Keratinocyte (primary cell): ENCODE data around the gene ULBP3. TPM values are rescaled to one million over a fixed set of nuclear protein-coding genes. Genes with fewer than 3 reads are reported as not detected.

Source experiments
- DNase-seq: peaks from one replicate; pipeline ENCODE4 v3.0.0-alpha.2; 2011; ENCODE audit warnings: low read depth, missing footprints, low spot score
- FAIRE-seq: peaks from 2 replicates; lab custom pipeline; 2011; peaks lifted over from hg19 to GRCh38; lab: Jason Lieb, UNC
- H2AFZ ChIP-seq: 2 replicates; pipeline ENCODE4 v1.6.0; 2012; ENCODE audit warnings: low read length, control low read depth, inconsistent platforms; ENCODE audit not compliant: control insufficient read depth
- H3K27ac ChIP-seq: 2 replicates; pipeline ENCODE4 v1.5.1; 2011; ENCODE audit warnings: low read length; ENCODE audit not compliant: control insufficient read depth, insufficient read depth
- H3K27me3 ChIP-seq: 3 replicates; pipeline ENCODE4 v1.6.0; 2011; ENCODE audit warnings: low read length; ENCODE audit not compliant: control insufficient read depth, insufficient read depth; ENCODE audit errors: extremely low read depth
- H3K36me3 ChIP-seq, 2 experiments: 2 replicates in 1 of 2; 3 replicates in 1 of 2; pipeline ENCODE4 v1.5.1; 2011; ENCODE audit warnings: low read length in 2 of 2, mild to moderate bottlenecking in 1 of 2; ENCODE audit not compliant: control insufficient read depth in 2 of 2, insufficient read depth in 2 of 2; ENCODE audit errors: extremely low read depth in 1 of 2
- H3K4me1 ChIP-seq: 3 replicates; pipeline ENCODE4 v1.5.1; 2011; ENCODE audit warnings: low read length; ENCODE audit not compliant: control insufficient read depth, insufficient read depth; ENCODE audit errors: extremely low read depth
- H3K4me2 ChIP-seq: 3 replicates; pipeline ENCODE4 v1.6.0; 2011; ENCODE audit warnings: low read depth, low read length; ENCODE audit not compliant: control insufficient read depth, insufficient read depth; ENCODE audit errors: extremely low read depth
- H3K4me3 ChIP-seq, 3 experiments: fragments of 200-600 bp in 1 of 3; sonication (generic) in 1 of 3; 2 replicates in 2 of 3; 3 replicates in 1 of 3; pipeline ENCODE4 v1.5.1; 2011 to 2016; ENCODE audit warnings: low read length in 3 of 3, mild to moderate bottlenecking in 3 of 3, control low read depth in 2 of 3, inconsistent platforms in 1 of 3, low read depth in 1 of 3, mixed read lengths in 1 of 3, mixed run types in 1 of 3, moderate library complexity in 1 of 3; ENCODE audit not compliant: control insufficient read depth in 2 of 3, insufficient read depth in 2 of 3; ENCODE audit errors: extremely low read depth in 1 of 3
- H3K79me2 ChIP-seq: 2 replicates; pipeline ENCODE4 v1.6.0; 2012; ENCODE audit warnings: low read length; ENCODE audit not compliant: control insufficient read depth, insufficient read depth
- H3K9ac ChIP-seq: 3 replicates; pipeline ENCODE4 v1.6.0; 2011; ENCODE audit warnings: low read length; ENCODE audit not compliant: control insufficient read depth, insufficient read depth; ENCODE audit errors: extremely low read depth
- H3K9me1 ChIP-seq: 3 replicates; pipeline ENCODE4 v1.6.0; 2011; ENCODE audit warnings: low read length; ENCODE audit not compliant: control insufficient read depth, insufficient read depth; ENCODE audit errors: extremely low read depth
- H3K9me3 ChIP-seq: 2 replicates; pipeline ENCODE4 v1.5.1; 2012; ENCODE audit warnings: low read depth, low read length; ENCODE audit not compliant: control insufficient read depth
- H4K20me1 ChIP-seq: 3 replicates; pipeline ENCODE4 v1.6.0; 2011; ENCODE audit warnings: low read length; ENCODE audit not compliant: control insufficient read depth, insufficient read depth; ENCODE audit errors: extremely low read depth
- EZH2 ChIP-seq: IDR thresholded peaks from one replicate; pipeline ENCODE4 v1.6.1; 2012; ENCODE audit warnings: inconsistent platforms, mild to moderate bottlenecking, low read length, moderate library complexity
- dilution Hi-C: fragments of 300-500 bp; cut with MboI; formaldehyde crosslinking; loops from one replicate; pipeline ENCODE4 v1.7.0; 2020; ENCODE audit warnings: low sequenced_read_pairs; ENCODE audit not compliant: extremely low pct_ligation_motif_present
- polyA plus RNA-seq, 5 experiments: library from polyadenylated mRNA; depleted of rRNA in 3 of 5; stranded (reverse) in 3 of 5; stranded (forward) in 1 of 5; unstranded in 1 of 5; fragments of >200 nt; gene quantifications; 1 replicate in 1 of 5; 2 replicates in 3 of 5; 3 replicates in 1 of 5; pipeline versions ENCODE4 v1.2.1 to v1.2.3, GENCODE V29; 2011 to 2012; ENCODE audit warnings: missing spikeins in 2 of 5, low read depth in 1 of 5, low replicate concordance in 1 of 5
- TF ChIP-seq, protein P1 (sequence below), 3 experiments: IDR thresholded peaks in 1 of 3; conservative IDR thresholded peaks in 1 of 3; optimal IDR thresholded peaks in 1 of 3; 2 replicates in 2 of 3; 3 replicates in 1 of 3; pipeline versions ENCODE3 to v1.5.1; 2011; ENCODE audit warnings: low read length in 3 of 3, mild to moderate bottlenecking in 3 of 3, moderate library complexity in 2 of 3, control low read depth in 1 of 3, inconsistent platforms in 1 of 3; ENCODE audit not compliant: insufficient read depth in 2 of 3; ENCODE audit errors: extremely low read depth in 1 of 3

Gene ULBP3
- polyA plus RNA-seq, 1 donor (not counting 4 experiments of a cell fraction or from before 2014, with no cell fraction given), result 7.4 TPM

DNA sequence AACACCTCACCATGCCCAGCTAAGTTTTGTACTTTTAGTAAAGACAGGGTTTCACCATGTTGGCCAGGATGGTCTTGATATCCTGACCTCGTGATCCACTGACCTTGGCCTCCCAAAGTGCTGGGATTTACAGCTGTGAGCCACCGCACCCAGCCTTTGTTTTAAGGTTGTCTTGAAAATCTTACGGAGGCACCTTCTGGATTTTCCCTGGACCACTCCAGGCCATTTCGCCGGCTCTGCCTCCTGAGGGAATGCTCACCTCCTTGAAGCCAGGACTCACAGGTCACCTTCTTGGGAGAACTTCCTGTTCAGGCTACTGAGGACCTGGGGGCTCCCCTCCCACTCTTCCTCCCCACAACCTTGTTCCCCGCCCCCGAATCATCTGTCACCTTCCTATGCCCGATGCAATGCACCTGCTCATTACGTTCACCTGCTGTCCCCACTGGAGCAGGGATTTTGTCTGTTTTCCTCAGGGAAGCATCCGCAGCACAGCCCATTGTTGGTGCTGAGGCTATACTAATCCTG lies 24.2 kb downstream of the ULBP3 start:
- Histone ChIP-seq H3K9ac (no peak overlapping the region), H3K27me3 (peaks cover 15% of the 10 kb centered on the region), H3K27ac (no peak overlapping the region), H3K4me2 (no peak overlapping the region), H3K36me3 (no peaks in the 10 kb centered on the region), H3K79me2 (no peaks in the 10 kb centered on the region), H3K9me3 (no peaks in the 10 kb centered on the region), H3K9me1 (no peaks in the 10 kb centered on the region), H2AFZ (no peak overlapping the region), H3K4me1 (no peaks in the 10 kb centered on the region), H4K20me1 (no peaks in the 10 kb centered on the region), H3K4me3 (no peak overlapping the region)
- DNase-seq, result no peak
- TF ChIP-seq EZH2, result no peak
- TF ChIP-seq, protein P1, sequence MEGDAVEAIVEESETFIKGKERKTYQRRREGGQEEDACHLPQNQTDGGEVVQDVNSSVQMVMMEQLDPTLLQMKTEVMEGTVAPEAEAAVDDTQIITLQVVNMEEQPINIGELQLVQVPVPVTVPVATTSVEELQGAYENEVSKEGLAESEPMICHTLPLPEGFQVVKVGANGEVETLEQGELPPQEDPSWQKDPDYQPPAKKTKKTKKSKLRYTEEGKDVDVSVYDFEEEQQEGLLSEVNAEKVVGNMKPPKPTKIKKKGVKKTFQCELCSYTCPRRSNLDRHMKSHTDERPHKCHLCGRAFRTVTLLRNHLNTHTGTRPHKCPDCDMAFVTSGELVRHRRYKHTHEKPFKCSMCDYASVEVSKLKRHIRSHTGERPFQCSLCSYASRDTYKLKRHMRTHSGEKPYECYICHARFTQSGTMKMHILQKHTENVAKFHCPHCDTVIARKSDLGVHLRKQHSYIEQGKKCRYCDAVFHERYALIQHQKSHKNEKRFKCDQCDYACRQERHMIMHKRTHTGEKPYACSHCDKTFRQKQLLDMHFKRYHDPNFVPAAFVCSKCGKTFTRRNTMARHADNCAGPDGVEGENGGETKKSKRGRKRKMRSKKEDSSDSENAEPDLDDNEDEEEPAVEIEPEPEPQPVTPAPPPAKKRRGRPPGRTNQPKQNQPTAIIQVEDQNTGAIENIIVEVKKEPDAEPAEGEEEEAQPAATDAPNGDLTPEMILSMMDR (optimal IDR thresholded peaks at IDR 0.05 in 1 of 3, IDR thresholded peaks at IDR 0.05 in 1 of 3, conservative IDR thresholded peaks at IDR 0.05 in 1 of 3; ENCODE audit: extremely low read depth in 1 of 3, insufficient read depth in 2 of 3, low read length in 3 of 3), result no peak
- dilution Hi-C loops, result no loop called here
- no peak for FAIRE-seq

DNA sequence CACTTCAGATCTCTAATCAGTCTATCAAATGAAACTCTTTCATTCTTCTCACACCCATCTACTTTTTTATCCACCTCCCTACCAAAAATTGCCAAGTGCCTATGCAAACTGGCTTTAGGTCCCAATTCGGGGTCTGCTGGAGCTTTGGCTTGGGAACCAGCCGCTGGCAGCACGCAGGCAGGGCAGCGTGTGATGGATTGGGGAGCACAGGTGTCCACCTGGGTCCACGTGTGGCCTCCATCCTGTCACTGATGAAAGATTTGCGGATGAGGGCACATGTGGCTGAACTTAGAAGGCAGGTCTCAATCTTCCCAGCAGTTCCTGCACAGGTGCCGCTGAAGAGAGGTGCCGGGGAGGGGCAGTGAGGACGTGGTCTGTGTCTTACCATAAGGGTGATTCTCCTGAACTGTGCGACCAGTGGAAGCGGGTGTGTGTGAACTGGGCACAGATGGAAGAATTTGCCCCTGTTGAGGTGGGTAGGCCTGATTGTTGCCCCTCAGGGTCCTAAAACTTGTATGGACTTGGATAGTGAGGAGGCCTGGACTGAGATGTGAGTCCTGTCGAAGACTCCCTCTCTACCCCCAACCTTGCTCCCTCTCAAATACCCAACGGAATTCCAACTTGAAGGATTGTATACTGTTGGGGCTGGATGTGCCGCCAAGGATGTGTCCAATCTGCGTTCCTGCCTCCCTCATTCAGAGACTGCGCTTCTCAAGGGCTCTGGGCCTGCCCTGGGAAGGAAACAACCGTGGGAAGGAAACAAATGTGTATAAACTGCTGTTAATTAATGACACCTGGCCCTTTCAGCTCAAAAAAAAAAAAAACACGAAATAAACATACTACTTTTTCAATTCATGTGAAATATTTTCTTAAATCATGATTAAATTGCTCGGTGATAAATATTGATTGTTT lies 25.2 kb downstream of the ULBP3 start:
- no peak overlapping the region for H3K4me2 ChIP-seq
- H3K27me3 ChIP-seq, result peaks cover 23% of the 10 kb centered on the region
- H3K36me3 ChIP-seq, result no peaks in the 10 kb centered on the region
- H3K4me3 ChIP-seq, result no peak overlapping the region
- H4K20me1 ChIP-seq, result no peaks in the 10 kb centered on the region
- no peak overlapping the region for H3K27ac ChIP-seq
- H2AFZ ChIP-seq, result no peak overlapping the region
- H3K9me3 ChIP-seq, result no peaks in the 10 kb centered on the region
- H3K9me1 ChIP-seq, result no peaks in the 10 kb centered on the region
- DNase-seq, result no peak
- H3K79me2 ChIP-seq, result no peaks in the 10 kb centered on the region
- FAIRE-seq, result no peak
- dilution Hi-C loops, result no loop called here
- H3K9ac ChIP-seq, result no peak overlapping the region
- no peaks in the 10 kb centered on the region for H3K4me1 ChIP-seq
- TF ChIP-seq, protein P1 (optimal IDR thresholded peaks at IDR 0.05 in 1 of 3, IDR thresholded peaks at IDR 0.05 in 1 of 3, conservative IDR thresholded peaks at IDR 0.05 in 1 of 3; ENCODE audit: extremely low read depth in 1 of 3, insufficient read depth in 2 of 3, low read length in 3 of 3), result no peak
- TF ChIP-seq EZH2, result no peak
